SK-N-SH (cell line): ENCODE results near the gene TMEM213.

Experiments
- FOXM1 ChIP-seq: IDR thresholded peaks from 2 replicates; pipeline ENCODE4 v1.4.0; 2012; ENCODE audit warnings: low read depth, mild to moderate bottlenecking
- MXI1 ChIP-seq: IDR thresholded peaks from 2 replicates; pipeline ENCODE4 v1.6.1; 2012; ENCODE audit warnings: mild to moderate bottlenecking, low read depth, low read length, improper control_type of control experiment
- POLR2AphosphoS5 ChIP-seq: IDR thresholded peaks from 2 replicates; pipeline ENCODE4 v1.6.1; 2012; ENCODE audit warnings: low read depth, low read length
- RAD21 ChIP-seq: IDR thresholded peaks from 2 replicates; pipeline ENCODE4 v1.6.1; 2012; ENCODE audit warnings: mild to moderate bottlenecking, low read length
- RCOR1 ChIP-seq: fragments of 150-350 bp; IDR thresholded peaks from 2 replicates; pipeline ENCODE4 v1.6.1; 2017; ENCODE audit warnings: antibody characterized with exemption, low read length
- TF ChIP-seq, protein P1 (sequence below): fragments of 200-600 bp; sonication (generic); IDR thresholded peaks from 2 replicates; pipeline ENCODE4 v1.6.1; 2017; ENCODE audit warnings: antibody characterized with exemption, mild to moderate bottlenecking, moderate library complexity
- TF ChIP-seq, protein P2 (sequence below): IDR thresholded peaks from 2 replicates; pipeline ENCODE4 v1.6.1; 2012; ENCODE audit warnings: mild to moderate bottlenecking, low read depth, low read length, moderate library complexity
- TF ChIP-seq, protein P3 (sequence below): IDR thresholded peaks from 2 replicates; pipeline ENCODE4 v1.4.0; 2012; ENCODE audit warnings: low read depth
- TF ChIP-seq, protein P4 (sequence below): fragments of 150-350 bp; IDR thresholded peaks from 2 replicates; pipeline ENCODE4 v1.6.1; 2016; ENCODE audit warnings: mild to moderate bottlenecking, low read depth, low read length

DNA sequence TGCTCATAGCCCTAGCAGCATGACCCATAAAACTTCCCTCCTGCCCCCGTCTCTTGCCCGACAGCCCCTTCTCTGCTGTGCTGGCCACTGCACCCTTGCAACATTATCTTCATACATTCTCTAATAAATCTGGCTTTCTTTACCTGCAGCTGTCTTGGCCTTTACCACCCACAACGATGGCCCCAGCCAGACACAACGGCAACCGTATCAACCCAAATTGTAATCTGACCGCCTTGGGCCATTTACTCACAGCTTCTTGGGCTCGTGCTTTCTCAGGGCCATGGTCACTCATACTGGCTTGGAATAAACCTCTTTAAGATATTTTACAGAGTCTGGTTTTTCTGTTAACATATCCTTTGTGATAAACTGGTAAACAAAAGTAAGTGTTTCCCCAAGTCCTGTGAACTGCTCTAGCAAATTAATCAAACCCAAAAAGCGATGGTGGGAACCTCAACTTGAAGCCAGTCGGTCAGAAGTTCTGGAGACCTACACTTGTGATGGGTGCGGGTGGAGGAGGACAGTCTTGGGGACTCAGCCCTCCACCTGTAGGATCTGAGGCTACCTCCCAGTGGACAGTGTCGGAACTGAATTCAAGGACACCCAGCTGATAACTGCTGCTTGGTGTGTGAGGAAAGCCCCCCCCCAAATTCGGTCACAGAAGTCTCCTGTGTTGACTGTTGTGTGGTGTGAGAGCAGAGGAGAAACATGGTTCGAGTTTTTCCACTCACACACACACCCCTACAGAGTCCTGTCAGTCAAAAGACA is 87.8 kb downstream of the TMEM213 start:
- TF ChIP-seq, protein P1, sequence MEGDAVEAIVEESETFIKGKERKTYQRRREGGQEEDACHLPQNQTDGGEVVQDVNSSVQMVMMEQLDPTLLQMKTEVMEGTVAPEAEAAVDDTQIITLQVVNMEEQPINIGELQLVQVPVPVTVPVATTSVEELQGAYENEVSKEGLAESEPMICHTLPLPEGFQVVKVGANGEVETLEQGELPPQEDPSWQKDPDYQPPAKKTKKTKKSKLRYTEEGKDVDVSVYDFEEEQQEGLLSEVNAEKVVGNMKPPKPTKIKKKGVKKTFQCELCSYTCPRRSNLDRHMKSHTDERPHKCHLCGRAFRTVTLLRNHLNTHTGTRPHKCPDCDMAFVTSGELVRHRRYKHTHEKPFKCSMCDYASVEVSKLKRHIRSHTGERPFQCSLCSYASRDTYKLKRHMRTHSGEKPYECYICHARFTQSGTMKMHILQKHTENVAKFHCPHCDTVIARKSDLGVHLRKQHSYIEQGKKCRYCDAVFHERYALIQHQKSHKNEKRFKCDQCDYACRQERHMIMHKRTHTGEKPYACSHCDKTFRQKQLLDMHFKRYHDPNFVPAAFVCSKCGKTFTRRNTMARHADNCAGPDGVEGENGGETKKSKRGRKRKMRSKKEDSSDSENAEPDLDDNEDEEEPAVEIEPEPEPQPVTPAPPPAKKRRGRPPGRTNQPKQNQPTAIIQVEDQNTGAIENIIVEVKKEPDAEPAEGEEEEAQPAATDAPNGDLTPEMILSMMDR: no peak; the same call in 1 of the 2 replicates
- no peak for TF ChIP-seq POLR2AphosphoS5
- no peak for TF ChIP-seq MXI1
- TF ChIP-seq RCOR1: no peak
- TF ChIP-seq, protein P2, sequence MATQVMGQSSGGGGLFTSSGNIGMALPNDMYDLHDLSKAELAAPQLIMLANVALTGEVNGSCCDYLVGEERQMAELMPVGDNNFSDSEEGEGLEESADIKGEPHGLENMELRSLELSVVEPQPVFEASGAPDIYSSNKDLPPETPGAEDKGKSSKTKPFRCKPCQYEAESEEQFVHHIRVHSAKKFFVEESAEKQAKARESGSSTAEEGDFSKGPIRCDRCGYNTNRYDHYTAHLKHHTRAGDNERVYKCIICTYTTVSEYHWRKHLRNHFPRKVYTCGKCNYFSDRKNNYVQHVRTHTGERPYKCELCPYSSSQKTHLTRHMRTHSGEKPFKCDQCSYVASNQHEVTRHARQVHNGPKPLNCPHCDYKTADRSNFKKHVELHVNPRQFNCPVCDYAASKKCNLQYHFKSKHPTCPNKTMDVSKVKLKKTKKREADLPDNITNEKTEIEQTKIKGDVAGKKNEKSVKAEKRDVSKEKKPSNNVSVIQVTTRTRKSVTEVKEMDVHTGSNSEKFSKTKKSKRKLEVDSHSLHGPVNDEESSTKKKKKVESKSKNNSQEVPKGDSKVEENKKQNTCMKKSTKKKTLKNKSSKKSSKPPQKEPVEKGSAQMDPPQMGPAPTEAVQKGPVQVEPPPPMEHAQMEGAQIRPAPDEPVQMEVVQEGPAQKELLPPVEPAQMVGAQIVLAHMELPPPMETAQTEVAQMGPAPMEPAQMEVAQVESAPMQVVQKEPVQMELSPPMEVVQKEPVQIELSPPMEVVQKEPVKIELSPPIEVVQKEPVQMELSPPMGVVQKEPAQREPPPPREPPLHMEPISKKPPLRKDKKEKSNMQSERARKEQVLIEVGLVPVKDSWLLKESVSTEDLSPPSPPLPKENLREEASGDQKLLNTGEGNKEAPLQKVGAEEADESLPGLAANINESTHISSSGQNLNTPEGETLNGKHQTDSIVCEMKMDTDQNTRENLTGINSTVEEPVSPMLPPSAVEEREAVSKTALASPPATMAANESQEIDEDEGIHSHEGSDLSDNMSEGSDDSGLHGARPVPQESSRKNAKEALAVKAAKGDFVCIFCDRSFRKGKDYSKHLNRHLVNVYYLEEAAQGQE: no peak
- TF ChIP-seq RAD21: peak; percentile 13; the same call in 1 of the 2 replicates
- TF ChIP-seq, protein P3, sequence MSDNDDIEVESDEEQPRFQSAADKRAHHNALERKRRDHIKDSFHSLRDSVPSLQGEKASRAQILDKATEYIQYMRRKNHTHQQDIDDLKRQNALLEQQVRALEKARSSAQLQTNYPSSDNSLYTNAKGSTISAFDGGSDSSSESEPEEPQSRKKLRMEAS: no peak
- TF ChIP-seq FOXM1: no peak
- TF ChIP-seq, protein P4, sequence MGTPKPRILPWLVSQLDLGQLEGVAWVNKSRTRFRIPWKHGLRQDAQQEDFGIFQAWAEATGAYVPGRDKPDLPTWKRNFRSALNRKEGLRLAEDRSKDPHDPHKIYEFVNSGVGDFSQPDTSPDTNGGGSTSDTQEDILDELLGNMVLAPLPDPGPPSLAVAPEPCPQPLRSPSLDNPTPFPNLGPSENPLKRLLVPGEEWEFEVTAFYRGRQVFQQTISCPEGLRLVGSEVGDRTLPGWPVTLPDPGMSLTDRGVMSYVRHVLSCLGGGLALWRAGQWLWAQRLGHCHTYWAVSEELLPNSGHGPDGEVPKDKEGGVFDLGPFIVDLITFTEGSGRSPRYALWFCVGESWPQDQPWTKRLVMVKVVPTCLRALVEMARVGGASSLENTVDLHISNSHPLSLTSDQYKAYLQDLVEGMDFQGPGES: no peak
